Ishikawa (cell line): Measurements from ENCODE around the gene ST8SIA2.

Experiments used
- CEBPB ChIP-seq: IDR thresholded peaks from 2 replicates; pipeline ENCODE4 v1.6.1; 2012
- CREB1 ChIP-seq: IDR thresholded peaks from 2 replicates; pipeline ENCODE4 v1.6.1; 2012; ENCODE audit warnings: low read depth
- EP300 ChIP-seq: IDR thresholded peaks from 2 replicates; pipeline ENCODE4 v1.6.1; 2012; ENCODE audit warnings: borderline replicate concordance
- FOXM1 ChIP-seq: IDR thresholded peaks from 2 replicates; pipeline ENCODE4 v1.6.1; 2012; ENCODE audit warnings: low read depth, borderline replicate concordance
- TAF1 ChIP-seq: IDR thresholded peaks from 2 replicates; pipeline ENCODE4 v1.6.1; 2012; ENCODE audit warnings: low read depth, mild to moderate bottlenecking
- TCF12 ChIP-seq: IDR thresholded peaks from 2 replicates; pipeline ENCODE4 v1.6.1; 2012; ENCODE audit warnings: low read depth
- TEAD4 ChIP-seq: IDR thresholded peaks from 2 replicates; pipeline ENCODE4 v1.6.1; 2012
- YY1 ChIP-seq: IDR thresholded peaks from 2 replicates; pipeline ENCODE4 v1.6.1; 2012; ENCODE audit warnings: low read depth
- TF ChIP-seq, protein P1 (sequence below): IDR thresholded peaks from 2 replicates; pipeline ENCODE4 v1.6.1; 2012; ENCODE audit warnings: low read depth, mild to moderate bottlenecking

DNA sequence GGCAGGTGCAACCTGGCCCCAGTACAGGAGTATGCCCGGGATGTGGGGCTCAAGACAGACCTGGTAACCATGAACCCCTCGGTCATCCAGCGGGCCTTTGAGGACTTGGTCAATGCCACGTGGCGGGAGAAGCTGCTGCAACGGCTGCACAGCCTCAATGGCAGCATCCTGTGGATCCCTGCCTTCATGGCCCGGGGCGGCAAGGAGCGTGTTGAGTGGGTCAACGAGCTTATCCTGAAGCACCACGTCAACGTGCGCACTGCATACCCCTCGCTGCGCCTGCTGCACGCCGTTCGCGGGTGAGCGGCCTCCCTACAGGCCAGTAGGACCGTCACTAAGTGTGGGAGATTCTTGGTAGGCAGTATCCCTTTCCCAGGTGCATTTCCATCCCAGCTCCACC, 51.0 kb downstream of the ST8SIA2 start:
- TF ChIP-seq TAF1, result no peak
- no peak for TF ChIP-seq CREB1
- TF ChIP-seq TCF12, result no peak
- no peak for TF ChIP-seq TEAD4
- TF ChIP-seq, protein P1, sequence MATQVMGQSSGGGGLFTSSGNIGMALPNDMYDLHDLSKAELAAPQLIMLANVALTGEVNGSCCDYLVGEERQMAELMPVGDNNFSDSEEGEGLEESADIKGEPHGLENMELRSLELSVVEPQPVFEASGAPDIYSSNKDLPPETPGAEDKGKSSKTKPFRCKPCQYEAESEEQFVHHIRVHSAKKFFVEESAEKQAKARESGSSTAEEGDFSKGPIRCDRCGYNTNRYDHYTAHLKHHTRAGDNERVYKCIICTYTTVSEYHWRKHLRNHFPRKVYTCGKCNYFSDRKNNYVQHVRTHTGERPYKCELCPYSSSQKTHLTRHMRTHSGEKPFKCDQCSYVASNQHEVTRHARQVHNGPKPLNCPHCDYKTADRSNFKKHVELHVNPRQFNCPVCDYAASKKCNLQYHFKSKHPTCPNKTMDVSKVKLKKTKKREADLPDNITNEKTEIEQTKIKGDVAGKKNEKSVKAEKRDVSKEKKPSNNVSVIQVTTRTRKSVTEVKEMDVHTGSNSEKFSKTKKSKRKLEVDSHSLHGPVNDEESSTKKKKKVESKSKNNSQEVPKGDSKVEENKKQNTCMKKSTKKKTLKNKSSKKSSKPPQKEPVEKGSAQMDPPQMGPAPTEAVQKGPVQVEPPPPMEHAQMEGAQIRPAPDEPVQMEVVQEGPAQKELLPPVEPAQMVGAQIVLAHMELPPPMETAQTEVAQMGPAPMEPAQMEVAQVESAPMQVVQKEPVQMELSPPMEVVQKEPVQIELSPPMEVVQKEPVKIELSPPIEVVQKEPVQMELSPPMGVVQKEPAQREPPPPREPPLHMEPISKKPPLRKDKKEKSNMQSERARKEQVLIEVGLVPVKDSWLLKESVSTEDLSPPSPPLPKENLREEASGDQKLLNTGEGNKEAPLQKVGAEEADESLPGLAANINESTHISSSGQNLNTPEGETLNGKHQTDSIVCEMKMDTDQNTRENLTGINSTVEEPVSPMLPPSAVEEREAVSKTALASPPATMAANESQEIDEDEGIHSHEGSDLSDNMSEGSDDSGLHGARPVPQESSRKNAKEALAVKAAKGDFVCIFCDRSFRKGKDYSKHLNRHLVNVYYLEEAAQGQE, result no peak
- TF ChIP-seq FOXM1, result no peak
- no peak for TF ChIP-seq CEBPB
- no peak for TF ChIP-seq YY1
- no peak for TF ChIP-seq EP300
